ENCODE data around the gene PCDHA5. TPM values are rescaled to one million over a fixed set of nuclear protein-coding genes. Genes with fewer than 3 reads are reported as not detected.

Gene PCDHA5
- total RNA-seq, 1 experiment from 2014 or later: 0.33 TPM

- Mint-ChIP-seq H3K27me3 (ENCODE audit: low read depth) (no peaks in the 10 kb centered on the region), H3K36me3 (ENCODE audit: insufficient read depth in 1 of 3, low read depth in 3 of 3) (peaks cover 4 to 36% (median 17%) of the 10 kb centered on the region in 3 experiments; a peak in 5 of 7 replicates), H3K9me3 (peaks cover 31 to 36% of the 10 kb centered on the region in 2 experiments), H3K27ac (no peak overlapping the region), H3K4me1 (peaks cover 0 to 4% of the 10 kb centered on the region in 2 experiments; a peak in 2 of 4 replicates), H3K4me3 (no peak overlapping the region; a peak in 1 of 5 replicates)
- Histone ChIP-seq H3K23ac (ENCODE audit: insufficient read length, low read depth, low read length) (no peak overlapping the region), H2BK120ac (ENCODE audit: low read depth, low read length, poor library complexity, severe bottlenecking) (no peak overlapping the region), H3K4me1 (ENCODE audit: insufficient read depth, low read length) (no peaks in the 10 kb centered on the region), H3K9ac (ENCODE audit: extremely low read depth, insufficient read length, low read length) (no peak overlapping the region), H2BK5ac (ENCODE audit: insufficient read length, low read length) (no peak overlapping the region), H4K8ac (replicated peaks; ENCODE audit: insufficient read length, low read depth, low read length) (no peak overlapping the region), H3K27me3 (ENCODE audit: insufficient read depth, low read length) (no peaks in the 10 kb centered on the region), H3K79me1 (ENCODE audit: insufficient read depth, low read depth, low read length, poor library complexity, severe bottlenecking) (no peaks in the 10 kb centered on the region), H2BK20ac (ENCODE audit: low read depth, low read length, poor library complexity, severe bottlenecking) (no peak overlapping the region), H3K4ac (ENCODE audit: low read depth, low read length) (no peak overlapping the region), H3K23me2 (ENCODE audit: insufficient read length, low read depth, low read length, poor library complexity, severe bottlenecking) (no peaks in the 10 kb centered on the region), H2BK15ac (ENCODE audit: low read depth, low read length) (no peak overlapping the region), H3K27ac (ENCODE audit: insufficient read length, low read depth, low read length) (no peak overlapping the region), H3K18ac (ENCODE audit: insufficient read length, low read depth, low read length) (no peak overlapping the region), H4K20me1 (ENCODE audit: control insufficient read depth, insufficient read depth, insufficient read length) (no peaks in the 10 kb centered on the region), H2AK5ac (ENCODE audit: insufficient read length, low read length) (no peak overlapping the region), H3K9me3 (ENCODE audit: control insufficient read depth, low read depth, low read length) (no peaks in the 10 kb centered on the region), H3K14ac (ENCODE audit: insufficient read depth, low read length) (no peak overlapping the region), H3K79me2 (ENCODE audit: insufficient read depth, low read length) (no peaks in the 10 kb centered on the region), H3K56ac (ENCODE audit: insufficient read length, low read depth, low read length) (no peak overlapping the region), H3T11ph (ENCODE audit: low read length) (no peak overlapping the region), H3K4me2 (ENCODE audit: insufficient read depth, insufficient read length, low read length) (no peak overlapping the region), H2AFZ (ENCODE audit: low read length) (no peak overlapping the region), H4K5ac (ENCODE audit: insufficient read length, low read depth, low read length) (no peak overlapping the region), H2BK12ac (ENCODE audit: insufficient read length, low read depth, low read length) (no peak overlapping the region), H4K91ac (ENCODE audit: insufficient read length, low read depth, low read length) (no peak overlapping the region)
- DNase-seq: peak; percentile 27
- TF ChIP-seq CTCF (conservative IDR thresholded peaks at IDR 0.05): no peak
- no CpG with 5 or more reads among the region's 43 CpGs for WGBS (ENCODE audit: extremely low coverage, insufficient read length, low lambda C conversion rate)
These were observed 12.5 kb upstream of the PCDHA5 start for GRCh38 chr5:140808889-140809291.

Data from H9 (cell line).